Gastrocnemius medialis (tissue), 4 donors: Measurements from ENCODE around the gene MRNIP.

Source experiments
- CTCF ChIP-seq, 5 experiments: fragments of 450-650 bp in 3 of 5; fragments of 200-600 bp in 2 of 5; sonication (generic) in 2 of 5; IDR thresholded peaks in 4 of 5; conservative IDR thresholded peaks in 1 of 5; 1 replicate in 4 of 5; 2 replicates in 1 of 5; pipeline ENCODE4 v1.5.1; 2016 to 2019; ENCODE audit warnings: antibody characterized with exemption in 5 of 5, mild to moderate bottlenecking in 3 of 5, moderate library complexity in 3 of 5
- POLR2A ChIP-seq, 2 donors: fragments of 450-650 bp; IDR thresholded peaks; one replicate each; pipeline ENCODE4 v1.6.1; 2017; ENCODE audit warnings: antibody characterized with exemption in 2 of 2, mild to moderate bottlenecking in 2 of 2, moderate library complexity in 2 of 2

- TF ChIP-seq POLR2A (IDR thresholded peaks at IDR 0.05) (no peak), CTCF (IDR thresholded peaks at IDR 0.05 in 4 of 5, conservative IDR thresholded peaks at IDR 0.05 in 1 of 5) (no peak)
Measured at GRCh38 chr5:179906795-179907555, 48.4 kb upstream of the MRNIP start.
